ENCODE results near the gene ODF2. TPM values are rescaled to one million over a fixed set of nuclear protein-coding genes. Genes with fewer than 3 reads are reported as not detected.

The ODF2 gene
- total and polyA plus RNA-seq, 2 donors (not counting 3 experiments of a cell fraction or from before 2014, with no cell fraction given): 16.7 to 49.5 TPM

- no peaks in the 10 kb centered on the region for H3K27me3 ChIP-seq (ENCODE audit: control insufficient read depth in 2 of 2, insufficient read depth in 2 of 2, low read length in 2 of 2)
- peak overlapping the region; percentile 7 for H3K27ac ChIP-seq (ENCODE audit: insufficient read depth, low read depth, low read length)
- H2AFZ ChIP-seq (ENCODE audit: low read depth, low read length): peak overlapping the region; percentile 48
- no TSS peak for BruUV-seq (replicated peaks)
- H3K9me1 ChIP-seq (replicated peaks; ENCODE audit: control insufficient read depth, extremely low read depth, insufficient read depth, low read length): no peaks in the 10 kb centered on the region
- CTCF ChIA-PET: interaction anchor here (1.0 to 2.1 kb wide), 2 partner anchors 28 to 85 kb away, joined by 6 to 7 read pairs; no protein-coding TSS in a partner anchor
- peak overlapping the region; percentile 47 for H3K4me2 ChIP-seq (ENCODE audit: insufficient read depth, low read length)
- H3K36me3 ChIP-seq (ENCODE audit: control insufficient read depth in 2 of 2, extremely low read depth in 1 of 2, insufficient read depth in 2 of 2, low read length in 2 of 2): peaks cover 4 to 5% of the 10 kb centered on the region in 2 experiments
- dilution Hi-C loops (cut with MboI; ENCODE audit: extremely low pct_ligation_motif_present, low sequenced_read_pairs) (no loop called here), intact Hi-C loops (cut with micrococcal nuclease) (no loop called here)
- FAIRE-seq (peak; percentile 8), DNase-seq (ENCODE audit: low read depth, low spot score) (peak; percentile 34)
- no peak overlapping the region for H3K9ac ChIP-seq (replicated peaks; ENCODE audit: extremely low read depth, insufficient read depth, low read length)
- H3K9me3 ChIP-seq (replicated peaks; ENCODE audit: control insufficient read depth, insufficient read depth, low read length): no peaks in the 10 kb centered on the region
- H3K4me3 ChIP-seq (replicated peaks in 1 of 3; ENCODE audit: insufficient read depth in 1 of 3, low read depth in 1 of 3, low read length in 3 of 3): no peak overlapping the region
- POLR2A ChIA-PET: no interaction called here
- no peaks in the 10 kb centered on the region for H3K79me2 ChIP-seq (ENCODE audit: control insufficient read depth, insufficient read depth, low read length)
- TF ChIP-seq JUN (IDR thresholded peaks at IDR 0.05; ENCODE audit: borderline replicate concordance, insufficient read depth, insufficient read length, low read depth) (no peak), POLR2AphosphoS5 (IDR thresholded peaks at IDR 0.05; ENCODE audit: insufficient read depth, low read depth, low read length) (no peak), EZH2 (IDR thresholded peaks at IDR 0.05; ENCODE audit: borderline replicate concordance, low read depth, low read length, severe bottlenecking) (no peak), MAX (IDR thresholded peaks at IDR 0.05; ENCODE audit: insufficient read depth, insufficient read length) (no peak), GATA2 (IDR thresholded peaks at IDR 0.05; ENCODE audit: insufficient read depth, insufficient read length, low read depth, low read length) (no peak), CTCF (IDR thresholded peaks at IDR 0.05; ENCODE audit: extremely low read depth in 1 of 2, insufficient read depth in 1 of 2, low read depth in 1 of 2, low read length in 2 of 2) (no peak), POLR2A (IDR thresholded peaks at IDR 0.05; ENCODE audit: low read depth, low read length) (no peak), FOS (IDR thresholded peaks at IDR 0.05; ENCODE audit: borderline replicate concordance, insufficient read depth, low read length) (no peak), MYC (IDR thresholded peaks at IDR 0.05; ENCODE audit: low read depth, low read length) (no peak)
- peaks cover 2% of the 10 kb centered on the region for H4K20me1 ChIP-seq (replicated peaks; ENCODE audit: control insufficient read depth, extremely low read depth, insufficient read depth, low read length)
- peaks cover 13% of the 10 kb centered on the region for H3K4me1 ChIP-seq (ENCODE audit: control insufficient read depth, extremely low read depth, insufficient read depth, low read length)
Measured at GRCh38 chr9:128523199-128523925, 67.6 kb downstream of the ODF2 start.
